ENCODE results near the gene OVCH2. TPM values are rescaled to one million over a fixed set of nuclear protein-coding genes. Genes with fewer than 3 reads are reported as not detected.

The OVCH2 gene
- polyA plus RNA-seq, 1 donor: 4.0 TPM

DNA sequence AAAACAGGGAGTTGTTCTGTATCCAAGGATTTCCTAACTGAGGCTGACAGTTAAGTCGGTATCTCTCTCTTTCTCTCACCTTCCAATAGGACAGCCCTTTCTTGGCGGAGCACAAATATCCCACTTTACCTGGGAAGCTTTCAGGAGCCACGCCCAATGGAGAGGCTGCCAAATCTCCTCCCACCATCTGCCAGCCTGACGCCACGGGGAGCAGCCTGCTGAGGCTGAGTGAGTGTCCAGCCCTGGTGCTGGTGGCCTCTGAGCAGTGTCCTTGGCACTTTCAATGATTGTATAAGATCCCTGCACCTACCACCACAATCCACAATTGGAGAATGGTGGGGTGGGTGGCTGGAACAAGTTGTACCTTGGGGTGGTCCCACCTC is 66.6 kb downstream of the OVCH2 start:
- no peak for DNase-seq

Other genes starting within 250 kb of the OVCH2 start
- gene OLFML1, start 221.0 kb downstream of the OVCH2 start, polyA plus RNA-seq (ENCODE audit: insufficient read length): 33.1 TPM
- 60.0 TPM for gene PPFIBP2, start 192.5 kb downstream of the OVCH2 start, polyA plus RNA-seq (ENCODE audit: insufficient read length)
- gene CYB5R2, start 33.0 kb downstream of the OVCH2 start, polyA plus RNA-seq (ENCODE audit: insufficient read length): 32.8 TPM
- gene OR5P2, start 90.5 kb upstream of the OVCH2 start, polyA plus RNA-seq (ENCODE audit: insufficient read length): 0.13 TPM
- gene OR5P3, start 124.4 kb upstream of the OVCH2 start, polyA plus RNA-seq (ENCODE audit: insufficient read length): not detected
- 0.05 TPM for gene OR10A6, start 224.8 kb upstream of the OVCH2 start, polyA plus RNA-seq (ENCODE audit: insufficient read length)
- 0.27 TPM for gene OR10A3, start 235.2 kb upstream of the OVCH2 start, polyA plus RNA-seq (ENCODE audit: insufficient read length)